ENCODE measurements around the gene WDR91. TPM values are rescaled to one million over a fixed set of nuclear protein-coding genes. Genes with fewer than 3 reads are reported as not detected.
"Not testable (repeated sequence)": the region's sequence is repeated elsewhere in the genome, so short reads cannot be mapped to it uniquely, and the experiment has no call there.

The WDR91 gene
- total and polyA plus RNA-seq, 4 donors: 11.3 to 47.8 (median 21.5) TPM

DNA sequence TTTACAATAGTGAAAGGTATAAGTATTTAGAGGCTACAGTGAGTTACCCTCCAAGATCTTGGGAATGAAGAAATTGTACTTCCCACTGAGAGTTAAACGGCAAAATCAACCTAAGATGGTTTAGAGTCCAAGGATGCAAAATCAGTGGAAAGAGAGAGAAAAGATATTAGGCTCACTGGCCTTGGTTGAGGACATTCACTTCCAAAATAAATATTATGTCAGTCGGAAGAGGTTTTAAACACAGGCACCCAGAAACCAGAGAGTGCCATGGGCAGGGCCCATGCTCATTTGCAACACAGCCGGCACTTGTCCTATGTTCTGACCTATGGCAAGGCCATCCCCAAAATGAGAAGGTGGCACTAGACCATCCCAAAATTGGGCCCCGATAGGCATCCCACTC lies 3.9 kb upstream of the WDR91 start:
- WGBS, 2 donors: 93 to 94% methylated on average over 4 of the region's 4 CpGs
- DNase-seq: no peak
- Histone ChIP-seq H3K27me3 (ENCODE audit: control insufficient read depth in 3 of 3, insufficient read depth in 3 of 3, low read length in 2 of 3) (no peaks in the 10 kb centered on the region), H3K27ac (ENCODE audit: low read depth in 1 of 2, low read length in 1 of 2) (no peak overlapping the region), H3K4me1 (ENCODE audit: control insufficient read depth in 5 of 5, insufficient read depth in 5 of 5, low read length in 5 of 5) (peaks cover 0 to 10% (median 1%) of the 10 kb centered on the region in 5 donors), H3K36me3 (ENCODE audit: control insufficient read depth in 4 of 4, insufficient read depth in 4 of 4, low read length in 4 of 4) (peaks cover 0 to 5% (median 0%) of the 10 kb centered on the region in 4 donors), H3K4me3 (no peak overlapping the region), H3K9ac (ENCODE audit: insufficient read depth in 1 of 2, low read length in 2 of 2) (no peak overlapping the region), H3K9me3 (ENCODE audit: control insufficient read depth in 4 of 4, insufficient read depth in 3 of 4, low read length in 3 of 4) (no peaks in the 10 kb centered on the region)
- no peak for ATAC-seq (ENCODE audit: insufficient read depth, low FRiP score)
- no peak for TF ChIP-seq CTCF (IDR thresholded peaks at IDR 0.05; ENCODE audit: control extremely low read depth, extremely low read depth)

DNA sequence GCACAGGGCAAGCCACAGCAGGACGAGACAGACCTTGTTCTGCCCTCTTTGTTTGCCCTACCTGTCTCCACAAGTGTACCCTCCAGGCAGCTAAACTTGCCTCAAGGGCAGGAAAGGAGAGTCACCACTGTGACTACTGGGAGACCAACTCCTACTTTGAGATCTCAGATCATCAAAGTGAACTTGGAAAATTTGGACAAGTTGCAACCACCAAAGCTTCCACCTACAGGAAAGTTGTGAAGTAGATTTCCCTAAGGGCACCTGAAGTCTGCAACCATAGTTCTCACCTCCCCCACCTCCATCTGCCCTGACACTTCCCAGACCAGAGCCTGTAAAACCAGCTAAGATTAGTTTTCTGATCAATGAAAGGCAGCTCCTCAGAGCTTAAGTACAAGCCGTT lies 2.5 kb upstream of the WDR91 start:
- Histone ChIP-seq H3K27ac (ENCODE audit: low read depth in 1 of 2, low read length in 1 of 2) (no peak overlapping the region), H3K4me3 (no peak overlapping the region), H3K36me3 (ENCODE audit: control insufficient read depth in 4 of 4, insufficient read depth in 4 of 4, low read length in 4 of 4) (peaks cover 0 to 5% (median 3%) of the 10 kb centered on the region in 4 donors), H3K9ac (ENCODE audit: insufficient read depth in 1 of 2, low read length in 2 of 2) (no peak overlapping the region), H3K9me3 (ENCODE audit: control insufficient read depth in 4 of 4, insufficient read depth in 3 of 4, low read length in 3 of 4) (no peaks in the 10 kb centered on the region), H3K27me3 (ENCODE audit: control insufficient read depth in 3 of 3, insufficient read depth in 3 of 3, low read length in 2 of 3) (no peaks in the 10 kb centered on the region), H3K4me1 (ENCODE audit: control insufficient read depth in 5 of 5, insufficient read depth in 5 of 5, low read length in 5 of 5) (peaks cover 0 to 20% (median 7%) of the 10 kb centered on the region in 5 donors)
- 78 to 86% methylated on average over 2 of the region's 2 CpGs for WGBS, 2 donors
- TF ChIP-seq CTCF (IDR thresholded peaks at IDR 0.05; ENCODE audit: control extremely low read depth, extremely low read depth): no peak
- ATAC-seq (ENCODE audit: insufficient read depth, low FRiP score): no peak
- no peak for DNase-seq

GRCh38 chr7:135211946-135212685 lies 790 bp upstream of the WDR91 start:
- Histone ChIP-seq H3K9ac (ENCODE audit: insufficient read depth in 1 of 2, low read length in 2 of 2) (peak overlapping the region; percentile 57 to 82), H3K27ac (ENCODE audit: low read depth in 1 of 2, low read length in 1 of 2) (peak overlapping the region; percentile 65 to 88), H3K4me3 (peak overlapping the region; percentile 54), H3K4me1 (ENCODE audit: control insufficient read depth in 5 of 5, insufficient read depth in 5 of 5, low read length in 5 of 5) (peaks cover 0 to 30% (median 16%) of the 10 kb centered on the region in 5 donors), H3K36me3 (ENCODE audit: control insufficient read depth in 4 of 4, insufficient read depth in 4 of 4, low read length in 4 of 4) (peaks cover 0 to 13% (median 4%) of the 10 kb centered on the region in 4 donors)
- peak in 2 of 3 donors; percentile 26 to 61 for DNase-seq
- H3K27me3 ChIP-seq (ENCODE audit: control insufficient read depth in 3 of 3, insufficient read depth in 3 of 3, low read length in 2 of 3); ATAC-seq (ENCODE audit: insufficient read depth, low FRiP score); H3K9me3 ChIP-seq (ENCODE audit: control insufficient read depth in 4 of 4, insufficient read depth in 3 of 4, low read length in 3 of 4): not testable (repeated sequence)
- WGBS, 2 donors: 53 to 58% methylated on average over 30 of the region's 30 CpGs

GRCh38 chr7:135210888-135211178 lies 493 bp downstream of the WDR91 start:
- DNase-seq: peak in 2 of 3 donors; percentile 58 to 76
- no peak for ATAC-seq (ENCODE audit: insufficient read depth, low FRiP score)
- 0 to 1% methylated on average over 13 of the region's 13 CpGs for WGBS, 2 donors

More at GRCh38 chr7:135210888-135211178, 493 bp downstream of the WDR91 start:
- Histone ChIP-seq H3K27me3 (ENCODE audit: control insufficient read depth in 3 of 3, insufficient read depth in 3 of 3, low read length in 2 of 3) (no peaks in the 10 kb centered on the region), H3K4me1 (ENCODE audit: control insufficient read depth in 5 of 5, insufficient read depth in 5 of 5, low read length in 5 of 5) (peaks cover 0 to 31% (median 22%) of the 10 kb centered on the region in 5 donors), H3K9me3 (ENCODE audit: control insufficient read depth in 4 of 4, insufficient read depth in 3 of 4, low read length in 3 of 4) (no peaks in the 10 kb centered on the region), H3K36me3 (ENCODE audit: control insufficient read depth in 4 of 4, insufficient read depth in 4 of 4, low read length in 4 of 4) (peaks cover 0 to 13% (median 5%) of the 10 kb centered on the region in 4 donors), H3K4me3 (peak overlapping the region; percentile 89), H3K27ac (ENCODE audit: low read depth in 1 of 2, low read length in 1 of 2) (peak overlapping the region; percentile 68 to 100), H3K9ac (ENCODE audit: insufficient read depth in 1 of 2, low read length in 2 of 2) (peak overlapping the region; percentile 96 to 97)
- no peak for TF ChIP-seq CTCF (IDR thresholded peaks at IDR 0.05; ENCODE audit: control extremely low read depth, extremely low read depth)

Data from lung (tissue), 12 donors.